Gastroesophageal sphincter (tissue), 3 donors: ENCODE data around the gene GARIN5A.

Source experiments
- POLR2A ChIP-seq, 2 donors: fragments of 450-650 bp; IDR thresholded peaks; one replicate each; pipeline ENCODE4 v1.6.1; 2017; ENCODE audit warnings: antibody characterized with exemption in 2 of 2, mild to moderate bottlenecking in 2 of 2, moderate library complexity in 1 of 2
- POLR2AphosphoS5 ChIP-seq: sonication (generic); formaldehyde crosslinking; IDR thresholded peaks from one replicate; pipeline ENCODE4 v1.6.1; 2017; ENCODE audit warnings: antibody characterized with exemption
- TF ChIP-seq, protein P1 (sequence below), 4 experiments: fragments of 200-600 bp in 2 of 4; fragments of 450-650 bp in 2 of 4; sonication (generic) in 1 of 4; IDR thresholded peaks; one replicate each; pipeline ENCODE4 v1.5.1; 2017 to 2019; ENCODE audit warnings: antibody characterized with exemption in 4 of 4, mild to moderate bottlenecking in 2 of 4, moderate library complexity in 2 of 4

DNA sequence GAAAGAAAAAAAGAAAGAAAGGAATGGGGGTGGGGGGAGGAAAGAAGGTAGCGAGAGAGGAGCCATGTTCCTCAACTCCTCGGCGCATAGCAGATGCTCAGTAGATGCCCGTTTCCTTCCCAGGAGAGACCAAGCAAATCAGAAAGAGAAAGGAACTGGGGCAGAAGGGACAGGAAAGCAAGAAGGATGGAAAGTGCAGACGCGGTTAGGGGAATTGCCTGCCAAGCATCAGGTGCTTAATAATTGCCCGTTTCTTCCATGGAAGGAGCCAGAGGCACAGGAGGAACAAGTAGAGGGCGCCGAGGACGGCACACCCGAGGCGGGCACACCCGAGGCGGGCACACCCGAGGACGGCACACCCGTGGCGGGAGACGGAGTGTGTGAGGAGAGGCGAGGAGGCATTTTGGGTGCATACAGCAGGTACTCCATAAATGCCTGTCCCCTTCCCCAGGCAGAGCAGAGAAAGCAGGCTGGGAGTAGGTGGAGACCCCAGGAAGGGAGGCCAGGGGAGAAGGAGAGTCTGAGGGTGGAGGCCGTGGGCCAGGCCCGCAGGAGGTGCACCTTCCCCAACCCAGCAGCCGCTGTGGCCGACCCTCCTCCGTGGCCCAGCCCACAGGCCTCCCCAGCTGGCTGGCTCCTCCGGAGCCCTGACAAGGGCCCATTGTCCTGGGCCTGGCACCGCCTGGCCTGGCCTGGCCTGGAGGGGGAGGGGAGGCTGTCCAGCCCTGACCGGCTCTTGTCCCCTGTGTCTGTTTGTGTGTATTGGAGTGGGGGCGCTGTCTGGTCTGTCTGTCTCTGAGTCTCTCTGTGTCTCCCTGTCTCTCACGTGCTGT lies 19.8 kb upstream of the GARIN5A start:
- TF ChIP-seq, protein P1, sequence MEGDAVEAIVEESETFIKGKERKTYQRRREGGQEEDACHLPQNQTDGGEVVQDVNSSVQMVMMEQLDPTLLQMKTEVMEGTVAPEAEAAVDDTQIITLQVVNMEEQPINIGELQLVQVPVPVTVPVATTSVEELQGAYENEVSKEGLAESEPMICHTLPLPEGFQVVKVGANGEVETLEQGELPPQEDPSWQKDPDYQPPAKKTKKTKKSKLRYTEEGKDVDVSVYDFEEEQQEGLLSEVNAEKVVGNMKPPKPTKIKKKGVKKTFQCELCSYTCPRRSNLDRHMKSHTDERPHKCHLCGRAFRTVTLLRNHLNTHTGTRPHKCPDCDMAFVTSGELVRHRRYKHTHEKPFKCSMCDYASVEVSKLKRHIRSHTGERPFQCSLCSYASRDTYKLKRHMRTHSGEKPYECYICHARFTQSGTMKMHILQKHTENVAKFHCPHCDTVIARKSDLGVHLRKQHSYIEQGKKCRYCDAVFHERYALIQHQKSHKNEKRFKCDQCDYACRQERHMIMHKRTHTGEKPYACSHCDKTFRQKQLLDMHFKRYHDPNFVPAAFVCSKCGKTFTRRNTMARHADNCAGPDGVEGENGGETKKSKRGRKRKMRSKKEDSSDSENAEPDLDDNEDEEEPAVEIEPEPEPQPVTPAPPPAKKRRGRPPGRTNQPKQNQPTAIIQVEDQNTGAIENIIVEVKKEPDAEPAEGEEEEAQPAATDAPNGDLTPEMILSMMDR (IDR thresholded peaks at IDR 0.05) = no peak
- TF ChIP-seq POLR2AphosphoS5 (no peak), POLR2A (IDR thresholded peaks at IDR 0.05) (no peak)
